K562 (cell line): ENCODE measurements around the gene PANX1. TPM values are rescaled to one million over a fixed set of nuclear protein-coding genes. Genes with fewer than 3 reads are reported as not detected.
A peak's percentile ranks its signal among the peaks of the same experiment; 100 is the strongest.

Source experiments
- CREM ChIP-seq: IDR thresholded peaks from 2 replicates; pipeline ENCODE4 v1.6.1; 2014; ENCODE audit warnings: antibody characterized with exemption, low read depth
- E2F8 ChIP-seq: fragments of 450-650 bp; IDR thresholded peaks from 2 replicates; pipeline ENCODE4 v1.7.1; 2018; ENCODE audit warnings: mild to moderate bottlenecking, low read depth; ENCODE audit not compliant: partially characterized antibody
- MAZ ChIP-seq, 2 experiments: fragments of 450-650 bp in 1 of 2; sonication (generic) in 1 of 2; formaldehyde crosslinking; IDR thresholded peaks in 1 of 2; conservative IDR thresholded peaks in 1 of 2; 2 replicates each; pipeline versions ENCODE4 v1.4.0 to v1.5.0; 2020; ENCODE audit warnings: mild to moderate bottlenecking in 1 of 2, missing genetic modification reagents in 1 of 2
- MYNN ChIP-seq, 2 experiments: sonication (generic); formaldehyde crosslinking in 1 of 2; IDR thresholded peaks; 2 replicates each; pipeline versions ENCODE4 v1.5.0 to v1.6.1; 2016 to 2020; ENCODE audit warnings: antibody characterized with exemption in 1 of 2, missing genetic modification reagents in 1 of 2
- NCOA4 ChIP-seq: fragments of 450-650 bp; IDR thresholded peaks from 2 replicates; pipeline ENCODE4 v1.6.1; 2018; ENCODE audit warnings: mild to moderate bottlenecking; ENCODE audit not compliant: partially characterized antibody
- OTX1 ChIP-seq: fragments of 450-650 bp; formaldehyde crosslinking; IDR thresholded peaks from 2 replicates; pipeline ENCODE4 v1.4.0; 2022; ENCODE audit warnings: mild to moderate bottlenecking
- REST ChIP-seq, 2 experiments: fragments of 450-650 bp; formaldehyde crosslinking in 1 of 2; IDR thresholded peaks; 2 replicates each; pipeline versions ENCODE4 v1.4.0 to v1.6.1; 2014 to 2020; ENCODE audit warnings: mild to moderate bottlenecking in 2 of 2, borderline replicate concordance in 1 of 2, low read depth in 1 of 2
- SRF ChIP-seq, 2 experiments: fragments of 250-450, 450-650 bp in 1 of 2; sonication (Bioruptor Pico) in 1 of 2; sonication (generic) in 1 of 2; formaldehyde crosslinking; IDR thresholded peaks; 2 replicates each; pipeline versions ENCODE4 v1.5.0 to v1.5.1; 2020 to 2022; ENCODE audit warnings: mild to moderate bottlenecking in 1 of 2, missing genetic modification reagents in 1 of 2
- TEAD4 ChIP-seq, 2 experiments: sonication (generic) in 1 of 2; formaldehyde crosslinking in 1 of 2; IDR thresholded peaks; 2 replicates each; pipeline versions ENCODE4 v1.6.1 to v1.8.0; 2012 to 2022; ENCODE audit warnings: borderline replicate concordance in 1 of 2, inconsistent platforms in 1 of 2, low read length in 1 of 2, mild to moderate bottlenecking in 1 of 2, missing genetic modification reagents in 1 of 2
- USF2 ChIP-seq: sonication (generic); formaldehyde crosslinking; IDR thresholded peaks from 2 replicates; pipeline ENCODE4 v1.5.0; 2020; ENCODE audit warnings: missing genetic modification reagents
- XRCC5 ChIP-seq: fragments of 200-400 bp; formaldehyde crosslinking; IDR thresholded peaks from 2 replicates; pipeline ENCODE4 v1.6.1; 2017; ENCODE audit warnings: low read depth, mild to moderate bottlenecking, low read length
- ZNF586 ChIP-seq: fragments of 450-650 bp; formaldehyde crosslinking; conservative IDR thresholded peaks from 2 replicates; pipeline ENCODE4 v1.4.0; 2020; ENCODE audit warnings: mild to moderate bottlenecking, moderate library complexity
- ZSCAN29 ChIP-seq: fragments of 450-650 bp; IDR thresholded peaks from 2 replicates; pipeline ENCODE4 v1.6.1; 2017
- polyA plus RNA-seq, 8 experiments: library from polyadenylated mRNA; depleted of rRNA in 4 of 8; stranded (reverse) in 5 of 8; unstranded in 3 of 8; fragments of >200 nt; fragmentation: Nextera tagmentation in 2 of 8; fragmentation: Illumina TruSeq in 1 of 8; extraction: Ambion mirVana in 2 of 8; extraction: Trizol in 1 of 8; gene quantifications; 2 replicates each; pipeline versions ENCODE4 v1.2.1 to v1.2.3, GENCODE V29; 2011 to 2014; ENCODE audit warnings: inconsistent platforms in 1 of 8, missing spikeins in 1 of 8
- total RNA-seq, 7 experiments: library from RNA; depleted of rRNA in 6 of 7; stranded (reverse); fragments of >200 nt in 6 of 7; fragmentation: Illumina TruSeq in 2 of 7; extraction: Trizol in 2 of 7; gene quantifications; 2 replicates each; pipeline versions ENCODE4 v1.2.1 to v1.2.3, GENCODE V29; 2011 to 2021; ENCODE audit warnings: low replicate concordance in 1 of 7

PANX1 gene
- total and polyA plus RNA-seq, 9 of the 15 experiments (the other 6 are each of a cell fraction or from before 2014, with no cell fraction given), result 1.9 to 14.8 (median 10.1) TPM

GRCh38 chr11:94183886-94184264, 55.2 kb downstream of the PANX1 start (continued):
- TF ChIP-seq REST (IDR thresholded peaks at IDR 0.05; ENCODE audit: borderline replicate concordance), result peak; percentile 69; the same call in 1 of the 2 replicates
- no peak for TF ChIP-seq REST (CRISPR knock-in tag; IDR thresholded peaks at IDR 0.05; ENCODE audit: low read depth)
- TF ChIP-seq SRF (CRISPR knock-in tag; IDR thresholded peaks at IDR 0.05), result no peak
- TF ChIP-seq CREM, result 0 out of 2 replicates have a peak, but pooled peaks have one; percentile 20
- peak; percentile 49 for TF ChIP-seq TEAD4 (IDR thresholded peaks at IDR 0.05; ENCODE audit: low read length)
- no peak for TF ChIP-seq TEAD4 (CRISPR knock-in tag; IDR thresholded peaks at IDR 0.05; ENCODE audit: borderline replicate concordance)
- no peak for TF ChIP-seq ZNF586 (CRISPR knock-in tag)
- TF ChIP-seq MAZ (CRISPR knock-in tag; conservative IDR thresholded peaks at IDR 0.05 in 1 of 2, IDR thresholded peaks at IDR 0.05 in 1 of 2), result 0 out of 4 replicates have a peak, but pooled peaks of 1 of the 2 experiments have one; percentile 29
- TF ChIP-seq ZSCAN29, result no peak
- TF ChIP-seq NCOA4, result no peak
- TF ChIP-seq MYNN (IDR thresholded peaks at IDR 0.05), result 0 out of 2 replicates have a peak, but pooled peaks have one; percentile 13
- no peak for TF ChIP-seq MYNN (CRISPR knock-in tag; IDR thresholded peaks at IDR 0.05)
- no peak for TF ChIP-seq USF2 (CRISPR knock-in tag)
- peak; percentile 65; the same call in 1 of the 2 replicates for TF ChIP-seq XRCC5
- peak; percentile 22 for TF ChIP-seq E2F8
- TF ChIP-seq OTX1, result no peak
